Common myeloid progenitor, CD34-positive (primary cell): ENCODE data around the gene PTPN5.

ENCODE experiments used
- CTCF ChIA-PET: fragments of 350-600 bp; sonication (Branson Sonifier 250); formaldehyde crosslinking; loops from one replicate; lab custom pipeline; 2021; ENCODE audit warnings: antibody characterized with exemption; lab: Charles Lee
- POLR2A ChIA-PET: fragments of 350-600 bp; sonication (Branson Sonifier 250); formaldehyde crosslinking; loops from one replicate; lab custom pipeline; 2021; ENCODE audit warnings: antibody characterized with exemption; lab: Charles Lee
- DNase-seq, 3 donors: peaks; one replicate each; pipeline versions ENCODE4 v3.0.0 to v3.0.0-alpha.2; 2013
- H3K27ac ChIP-seq, 2 experiments: 1 replicate in 1 of 2; 2 replicates in 1 of 2; pipeline ENCODE4 v1.7.0; 2013; ENCODE audit warnings: inconsistent platforms in 2 of 2, low read length in 2 of 2, mild to moderate bottlenecking in 2 of 2, low read depth in 1 of 2, moderate library complexity in 1 of 2; ENCODE audit not compliant: severe bottlenecking in 2 of 2, insufficient read depth in 1 of 2, poor library complexity in 1 of 2
- H3K27me3 ChIP-seq, 5 experiments: replicated peaks in 2 of 5; 1 replicate in 3 of 5; 2 replicates in 2 of 5; pipeline versions ENCODE4 v1.6.1 to v1.7.0; 2013; ENCODE audit warnings: low read length in 4 of 5, mild to moderate bottlenecking in 2 of 5, moderate library complexity in 2 of 5, inconsistent platforms in 1 of 5; ENCODE audit not compliant: insufficient read depth in 5 of 5, control insufficient read depth in 4 of 5
- H3K36me3 ChIP-seq, 4 experiments: 1 replicate in 2 of 4; 2 replicates in 2 of 4; pipeline versions ENCODE4 v1.6.1 to v1.7.0; 2013; ENCODE audit warnings: low read length in 3 of 4, control low read depth in 1 of 4, mild to moderate bottlenecking in 1 of 4; ENCODE audit not compliant: control insufficient read depth in 4 of 4, insufficient read depth in 4 of 4
- H3K4me1 ChIP-seq, 4 experiments: 1 replicate in 3 of 4; 2 replicates in 1 of 4; pipeline versions ENCODE4 v1.6.1 to v1.7.1; 2013; ENCODE audit warnings: low read length in 3 of 4, mild to moderate bottlenecking in 3 of 4, control low read depth in 1 of 4, inconsistent platforms in 1 of 4, moderate library complexity in 1 of 4; ENCODE audit not compliant: control insufficient read depth in 4 of 4, insufficient read depth in 4 of 4; ENCODE audit errors: control extremely low read depth in 1 of 4
- H3K4me3 ChIP-seq, 7 experiments: 1 replicate in 4 of 7; 2 replicates in 3 of 7; pipeline versions ENCODE4 v1.5.1 to v1.7.0; 2013; ENCODE audit warnings: mild to moderate bottlenecking in 7 of 7, low read length in 6 of 7, moderate library complexity in 6 of 7, inconsistent platforms in 2 of 7, low read depth in 2 of 7, control low read depth in 1 of 7; ENCODE audit not compliant: insufficient read depth in 4 of 7, control insufficient read depth in 1 of 7; ENCODE audit errors: extremely low read depth in 1 of 7
- H3K9me3 ChIP-seq, 5 experiments: 1 replicate in 4 of 5; 2 replicates in 1 of 5; pipeline versions ENCODE4 v1.6.1 to v1.7.1; 2013; ENCODE audit warnings: low read length in 4 of 5, mild to moderate bottlenecking in 2 of 5, inconsistent platforms in 1 of 5, low read depth in 1 of 5, moderate library complexity in 1 of 5; ENCODE audit not compliant: control insufficient read depth in 4 of 5, insufficient read depth in 2 of 5; ENCODE audit errors: control extremely low read depth in 1 of 5
- WGBS: methylation state at CpG from one replicate; pipeline ENCODE4 v1.1.5; 2013; ENCODE audit not compliant: insufficient coverage; 5-methylcytosine and 5-hydroxymethylcytosine counted together

Gene PTPN5

DNA sequence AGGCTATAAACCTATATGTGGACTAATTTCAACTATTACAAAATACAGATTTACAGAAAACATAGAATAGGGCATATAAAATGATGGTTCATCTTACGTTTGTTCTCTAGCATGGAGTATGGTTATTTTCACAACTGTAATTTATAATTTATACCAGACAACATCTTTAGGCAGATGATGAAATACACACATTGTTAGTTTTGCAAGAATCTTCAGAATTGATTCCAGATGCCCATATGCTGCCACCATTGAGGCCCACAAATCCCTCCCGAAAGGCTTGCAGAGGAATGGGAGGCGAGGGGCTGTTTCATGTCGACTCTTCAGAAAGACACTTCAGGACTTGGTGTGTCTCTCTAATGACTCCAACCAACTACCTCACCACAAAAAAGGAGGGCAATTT lies 6.2 kb downstream of the PTPN5 start:
- POLR2A ChIA-PET: no interaction called here
- Histone ChIP-seq H3K9me3 (no peaks in the 10 kb centered on the region), H3K4me3 (no peak overlapping the region), H3K36me3 (no peaks in the 10 kb centered on the region), H3K27me3 (peaks cover 0 to 31% (median 10%) of the 10 kb centered on the region in 5 experiments), H3K27ac (no peak overlapping the region), H3K4me1 (peaks cover 0 to 3% (median 1%) of the 10 kb centered on the region in 4 experiments)
- WGBS: no CpG with 5 or more reads among the region's 4 CpGs
- CTCF ChIA-PET: no interaction called here
- no peak for DNase-seq

DNA sequence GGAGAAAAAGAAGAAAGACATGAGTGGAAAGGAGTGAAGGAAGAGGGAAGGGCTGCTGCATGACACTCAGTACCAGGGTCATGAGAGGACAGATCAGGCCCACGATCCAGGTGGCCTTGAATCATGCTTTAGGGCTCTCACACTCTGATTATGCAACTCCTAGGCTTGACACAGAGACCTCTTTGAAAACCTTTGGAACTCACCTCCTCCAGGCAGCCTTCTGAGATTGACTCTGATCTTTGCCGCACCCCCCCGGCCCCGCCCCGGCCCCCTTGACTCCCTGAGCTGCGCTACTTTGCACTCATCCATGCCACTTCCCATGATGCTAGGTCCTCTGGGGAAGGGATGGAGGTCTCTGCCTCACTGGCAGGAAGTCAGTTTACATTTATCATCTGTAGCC lies 10.7 kb downstream of the PTPN5 start:
- ChIA-PET CTCF (interaction anchor here (0.9 kb wide), 1 partner anchor 9 kb away, joined by 3 read pairs; no protein-coding TSS in a partner anchor), POLR2A (no interaction called here)
- peaks cover 0 to 1% (median 0%) of the 10 kb centered on the region in 5 experiments for H3K27me3 ChIP-seq
- H3K4me3 ChIP-seq: no peak overlapping the region
- WGBS: 92% methylated on average over 4 of the region's 6 CpGs
- no peaks in the 10 kb centered on the region for H3K9me3 ChIP-seq
- no peaks in the 10 kb centered on the region for H3K36me3 ChIP-seq
- peaks cover 0 to 5% (median 3%) of the 10 kb centered on the region in 4 experiments for H3K4me1 ChIP-seq
- DNase-seq: no peak
- no peak overlapping the region for H3K27ac ChIP-seq

DNA sequence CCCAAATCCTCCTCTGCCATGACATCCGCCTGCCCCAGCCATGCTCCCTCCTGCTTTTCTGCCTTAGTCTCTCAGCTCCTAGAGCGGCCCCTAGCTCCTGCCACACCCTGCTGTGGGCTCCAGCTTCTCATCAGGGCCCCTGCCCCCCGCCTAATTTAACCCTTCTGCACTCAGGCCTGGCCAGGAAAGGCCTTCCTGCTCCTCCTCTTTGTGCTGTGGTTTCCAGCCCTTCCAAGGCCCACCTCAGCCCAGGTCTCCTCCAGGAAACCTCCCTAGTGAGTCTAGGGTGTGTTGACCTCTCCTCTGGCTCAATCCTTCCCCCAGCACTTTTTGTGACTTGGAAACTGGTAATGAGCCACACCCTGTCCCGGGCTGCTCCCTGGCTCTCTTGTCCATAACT lies 11.3 kb downstream of the PTPN5 start:
- POLR2A ChIA-PET: interaction anchor here (0.8 kb wide), 1 partner anchor 19 kb away, joined by 3 read pairs; no protein-coding TSS in a partner anchor
- CTCF ChIA-PET: interaction anchor here (0.9 to 1.8 kb wide), 5 partner anchors 10 to 23 kb away, joined by 3 to 11 read pairs (median 3); no protein-coding TSS in a partner anchor
- peaks cover 0 to 1% (median 0%) of the 10 kb centered on the region in 5 experiments for H3K27me3 ChIP-seq
- DNase-seq: no peak
- 82% methylated on average over 4 of the region's 4 CpGs for WGBS
- H3K4me1 ChIP-seq: peaks cover 0 to 5% (median 3%) of the 10 kb centered on the region in 4 experiments
- H3K4me3 ChIP-seq: no peak overlapping the region
- H3K27ac ChIP-seq: no peak overlapping the region
- H3K36me3 ChIP-seq: no peaks in the 10 kb centered on the region
- H3K9me3 ChIP-seq: no peaks in the 10 kb centered on the region

DNA sequence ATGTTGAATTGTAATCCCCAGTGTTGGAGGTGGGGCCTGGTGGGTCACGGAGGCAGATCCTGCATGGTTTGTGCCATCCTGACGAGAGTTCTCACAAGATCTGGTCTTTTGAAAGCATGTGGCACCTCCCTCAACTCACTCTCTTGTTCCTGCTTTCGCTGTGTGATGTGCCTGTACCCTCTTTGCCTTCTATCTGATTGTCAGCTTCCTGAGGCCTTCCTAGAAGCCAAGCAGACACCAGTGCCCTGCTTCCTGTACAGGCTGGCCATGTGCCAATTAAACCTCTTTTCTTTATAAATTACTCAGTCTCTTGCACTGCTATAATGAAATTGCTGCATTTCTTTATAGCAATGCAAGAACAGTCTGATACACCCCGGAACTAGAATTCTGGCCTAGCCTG lies 13.1 kb downstream of the PTPN5 start:
- POLR2A ChIA-PET: no interaction called here
- CTCF ChIA-PET: interaction anchor here (0.7 to 5.5 kb wide), 8 partner anchors 10 to 52 kb away, joined by 3 to 37 read pairs (median 4); partner anchors contain the start of gene IGSF22
- 78% methylated on average over 4 of the region's 4 CpGs for WGBS
- Histone ChIP-seq H3K36me3 (no peaks in the 10 kb centered on the region), H3K9me3 (no peaks in the 10 kb centered on the region), H3K4me1 (peaks cover 0 to 5% (median 3%) of the 10 kb centered on the region in 4 experiments), H3K4me3 (no peak overlapping the region), H3K27me3 (peaks cover 0 to 3% (median 0%) of the 10 kb centered on the region in 5 experiments), H3K27ac (no peak overlapping the region)
- DNase-seq: peak in 1 of 3 donors; percentile 5

DNA sequence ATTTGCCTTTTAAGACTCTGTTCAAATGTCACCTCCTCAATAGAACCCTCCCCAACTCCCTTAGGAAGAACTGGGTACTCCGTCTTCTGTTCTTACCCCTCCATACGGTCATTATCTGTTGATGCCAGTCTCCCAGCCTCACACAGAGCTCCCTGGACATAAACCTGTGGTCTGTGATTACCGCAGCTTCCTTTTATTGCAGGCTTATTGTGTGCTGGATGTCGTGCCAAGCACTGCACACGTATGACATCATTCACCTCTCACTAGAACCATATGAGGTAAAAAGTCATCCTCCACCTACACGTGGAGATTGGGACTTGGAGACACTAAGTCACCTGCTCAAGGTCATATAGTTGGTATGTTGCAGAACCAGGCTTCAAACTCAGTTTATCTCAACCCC lies 15.3 kb downstream of the PTPN5 start:
- H3K4me3 ChIP-seq: no peak overlapping the region
- DNase-seq: peak; percentile 40 to 77 (median 71)
- ChIA-PET CTCF (interaction anchor here (1.2 to 5.5 kb wide), 5 partner anchors 10 to 78 kb away, joined by 3 to 37 read pairs (median 27); no protein-coding TSS in a partner anchor), POLR2A (no interaction called here)
- no peaks in the 10 kb centered on the region for H3K9me3 ChIP-seq
- 80% methylated on average over 6 of the region's 6 CpGs for WGBS
- no peaks in the 10 kb centered on the region for H3K36me3 ChIP-seq
- peaks cover 0 to 5% (median 3%) of the 10 kb centered on the region in 4 experiments for H3K4me1 ChIP-seq
- H3K27me3 ChIP-seq: peaks cover 0 to 3% (median 0%) of the 10 kb centered on the region in 5 experiments
- H3K27ac ChIP-seq: no peak overlapping the region

DNA sequence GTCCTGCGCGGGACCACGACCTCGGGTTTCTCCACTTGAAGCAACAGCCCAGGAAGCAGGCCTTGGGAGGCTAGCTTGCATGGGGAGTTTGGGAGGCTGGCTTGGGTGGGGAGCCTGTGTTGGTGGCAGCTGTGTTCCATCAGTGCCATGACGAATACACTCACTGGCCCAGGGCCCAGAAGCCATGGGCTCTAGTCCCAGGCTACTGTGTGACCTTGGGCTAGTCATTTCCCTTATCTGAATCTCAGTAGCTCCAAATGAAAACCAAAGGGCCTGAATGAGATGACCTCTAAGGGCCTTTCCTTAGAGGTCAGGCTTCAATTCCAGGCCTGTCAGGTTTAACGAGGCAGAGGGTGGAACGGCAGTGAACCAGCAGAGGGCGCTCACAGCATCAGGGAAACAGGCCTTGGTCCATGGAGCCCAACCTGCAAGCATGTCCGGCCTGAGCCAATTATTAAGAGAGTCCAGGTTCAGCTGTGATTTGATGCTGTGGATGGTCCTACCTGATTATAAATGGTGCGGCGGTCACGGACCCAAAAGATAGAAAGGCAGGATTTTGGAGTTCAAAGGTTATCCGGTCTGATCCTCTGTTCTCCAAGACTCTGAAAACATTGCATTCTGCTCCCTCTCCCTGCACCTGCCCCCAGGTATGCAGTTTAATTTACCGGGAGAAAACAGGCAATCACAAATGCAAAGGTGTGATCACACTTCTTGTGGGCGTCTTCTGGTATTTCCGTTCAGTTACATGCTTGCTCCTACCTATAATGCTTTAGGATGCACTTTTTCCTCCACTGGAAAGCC lies 15.9 kb downstream of the PTPN5 start:
- no peaks in the 10 kb centered on the region for H3K36me3 ChIP-seq
- peak; percentile 57 to 71 (median 63) for DNase-seq
- H3K4me1 ChIP-seq: peaks cover 0 to 5% (median 3%) of the 10 kb centered on the region in 4 experiments
- CTCF ChIA-PET: interaction anchor here (0.6 to 5.5 kb wide), 11 partner anchors 9 to 784 kb away, joined by 3 to 37 read pairs (median 4); no protein-coding TSS in a partner anchor
- H3K9me3 ChIP-seq: no peaks in the 10 kb centered on the region
- H3K4me3 ChIP-seq: no peak overlapping the region
- WGBS: 62% methylated on average over 15 of the region's 16 CpGs
- POLR2A ChIA-PET: no interaction called here
- no peak overlapping the region for H3K27ac ChIP-seq
- peaks cover 0 to 3% (median 0%) of the 10 kb centered on the region in 5 experiments for H3K27me3 ChIP-seq

DNA sequence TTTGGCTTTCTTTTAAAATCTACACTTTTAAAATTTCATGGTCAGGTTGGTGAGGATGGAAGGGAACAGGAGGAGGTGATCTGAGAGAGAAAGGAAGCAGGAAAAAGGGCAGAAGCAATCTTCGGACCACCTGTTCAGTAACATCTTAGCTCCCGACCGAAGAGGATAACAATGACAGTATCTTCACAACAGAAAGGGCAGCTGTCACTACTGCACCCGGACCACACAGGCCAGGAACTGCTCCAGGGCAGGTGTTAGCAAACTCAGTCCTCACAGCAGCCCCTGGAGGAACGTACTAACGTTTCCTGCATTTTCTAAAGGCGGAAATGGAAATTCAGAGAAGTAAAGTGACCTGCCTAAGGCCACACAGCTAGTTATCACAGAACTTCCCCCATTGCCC lies 16.8 kb downstream of the PTPN5 start:
- Histone ChIP-seq H3K27ac (no peak overlapping the region), H3K27me3 (peaks cover 0 to 3% (median 0%) of the 10 kb centered on the region in 5 experiments), H3K9me3 (no peaks in the 10 kb centered on the region), H3K36me3 (no peaks in the 10 kb centered on the region), H3K4me1 (peaks cover 0 to 1% (median 0%) of the 10 kb centered on the region in 4 experiments), H3K4me3 (no peak overlapping the region)
- POLR2A ChIA-PET: no interaction called here
- CTCF ChIA-PET: interaction anchor here (0.6 to 5.5 kb wide), 8 partner anchors 9 to 785 kb away, joined by 3 to 37 read pairs (median 16); no protein-coding TSS in a partner anchor
- 95% methylated on average over 7 of the region's 7 CpGs for WGBS
- no peak for DNase-seq
